Skin epidermis (tissue), 12 donors: ENCODE measurements around the gene PTBP1.
"Not testable (repeated sequence)": the region's sequence is repeated elsewhere in the genome, so short reads cannot be mapped to it uniquely, and the experiment has no call there.

Experiments
- H3K27ac ChIP-seq, 21 experiments: fragments of 200-600 bp; sonication (generic) in 11 of 21; one replicate each; pipeline ENCODE4 v1.5.0; 2020; ENCODE audit warnings: mild to moderate bottlenecking in 3 of 21, inconsistent platforms in 2 of 21, moderate library complexity in 2 of 21
- H3K4me3 ChIP-seq, 7 experiments: fragments of 200-600 bp; sonication (generic) in 2 of 7; one replicate each; pipeline ENCODE4 v1.5.0; 2020; ENCODE audit warnings: inconsistent platforms in 2 of 7, mild to moderate bottlenecking in 2 of 7, moderate library complexity in 1 of 7

The PTBP1 gene

GRCh38 chr19:806815-807421 is 9.7 kb downstream of the PTBP1 start:
- no peak overlapping the region for H3K27ac ChIP-seq
- H3K4me3 ChIP-seq, result no peak overlapping the region

GRCh38 chr19:807627-808422 is 10.6 kb downstream of the PTBP1 start:
- Histone ChIP-seq H3K27ac (no peak overlapping the region), H3K4me3 (no peak overlapping the region)

GRCh38 chr19:808423-808775 is 11.1 kb downstream of the PTBP1 start:
- Histone ChIP-seq H3K27ac (no peak overlapping the region), H3K4me3 (no peak overlapping the region)

- Histone ChIP-seq H3K27ac (no peak overlapping the region), H3K4me3 (no peak overlapping the region)
These were observed 13.0 kb downstream of the PTBP1 start for GRCh38 chr19:810077-810855.

- H3K27ac ChIP-seq, result no peak overlapping the region
- no peak overlapping the region for H3K4me3 ChIP-seq
These were observed 13.7 kb downstream of the PTBP1 start for GRCh38 chr19:810883-811489.

- no peak overlapping the region for H3K27ac ChIP-seq
- no peak overlapping the region for H3K4me3 ChIP-seq
These were observed 14.3 kb downstream of the PTBP1 start for GRCh38 chr19:811506-812048.

GRCh38 chr19:812049-812746 is 14.9 kb downstream of the PTBP1 start:
- Histone ChIP-seq H3K27ac (no peak overlapping the region), H3K4me3 (no peak overlapping the region)

- Histone ChIP-seq H3K27ac (no peak overlapping the region), H3K4me3 (no peak overlapping the region)
These were observed 15.5 kb downstream of the PTBP1 start for GRCh38 chr19:812747-813218.

- H3K4me3 ChIP-seq, result no peak overlapping the region
- H3K27ac ChIP-seq, result no peak overlapping the region
These were observed 16.2 kb downstream of the PTBP1 start for GRCh38 chr19:813219-814151.

GRCh38 chr19:814152-815078 is 17.2 kb downstream of the PTBP1 start:
- Histone ChIP-seq H3K4me3 (no peak overlapping the region), H3K27ac (no peak overlapping the region)

GRCh38 chr19:815079-815774 is 18.0 kb downstream of the PTBP1 start:
- H3K27ac ChIP-seq, result no peak overlapping the region

GRCh38 chr19:815775-816499 is 18.7 kb downstream of the PTBP1 start:
- no peak overlapping the region for H3K27ac ChIP-seq
- no peak overlapping the region for H3K4me3 ChIP-seq

More at GRCh38 chr19:815079-815774, 18.0 kb downstream of the PTBP1 start:
- no peak overlapping the region for H3K4me3 ChIP-seq

- Histone ChIP-seq H3K27ac (no peak overlapping the region), H3K4me3 (no peak overlapping the region)
These were observed 19.2 kb downstream of the PTBP1 start for GRCh38 chr19:816500-816857.

GRCh38 chr19:820212-820611 is 23.0 kb downstream of the PTBP1 start:
- H3K4me3 ChIP-seq, H3K27ac ChIP-seq: not testable (repeated sequence)

GRCh38 chr19:821231-821824 is 24.1 kb downstream of the PTBP1 start:
- H3K27ac ChIP-seq, result no peak overlapping the region
- peak overlapping the region in 6 of 7 experiments; percentile 2 to 33 (median 12) for H3K4me3 ChIP-seq
